GM12878 (cell line): ENCODE results near the gene RBBP8NL.

ENCODE experiments used
- ASH2L ChIP-seq: fragments of 300-600, 200-600 bp; sonication (generic); IDR thresholded peaks from 2 replicates; pipeline ENCODE4 v1.6.1; 2017; ENCODE audit warnings: low read depth, mild to moderate bottlenecking, borderline replicate concordance
- CBFB ChIP-seq: IDR thresholded peaks from 2 replicates; pipeline ENCODE4 v1.6.1; 2016; ENCODE audit warnings: antibody characterized with exemption, low read depth
- EED ChIP-seq: sonication (generic); IDR thresholded peaks from 2 replicates; pipeline ENCODE4 v1.6.1; 2016; ENCODE audit warnings: antibody characterized with exemption, low read depth
- ETV6 ChIP-seq, 2 experiments: fragments of 450-650 bp in 1 of 2; IDR thresholded peaks in 1 of 2; conservative IDR thresholded peaks in 1 of 2; 2 replicates each; pipeline ENCODE4 v1.6.1; 2014; ENCODE audit warnings: antibody characterized with exemption in 1 of 2, borderline replicate concordance in 1 of 2, low read depth in 1 of 2, mild to moderate bottlenecking in 1 of 2, moderate library complexity in 1 of 2
- FOXK2 ChIP-seq: fragments of 450-650 bp; IDR thresholded peaks from 2 replicates; pipeline ENCODE4 v1.6.1; 2017; ENCODE audit warnings: mild to moderate bottlenecking, moderate library complexity
- JUND ChIP-seq: IDR thresholded peaks from 2 replicates; pipeline ENCODE4 v1.6.1; 2012; ENCODE audit warnings: low read depth, mild to moderate bottlenecking, low read length, improper control_type of control experiment, moderate library complexity
- MXI1 ChIP-seq: fragments of 150-350 bp; IDR thresholded peaks from 2 replicates; pipeline ENCODE4 v1.6.1; 2011; ENCODE audit warnings: low read depth, mild to moderate bottlenecking, inconsistent platforms, low read length, improper control_type of control experiment
- ZZZ3 ChIP-seq: IDR thresholded peaks from 2 replicates; pipeline ENCODE4 v1.6.1; 2011; ENCODE audit warnings: low read depth; ENCODE audit not compliant: control insufficient read depth, insufficient read length
- TF ChIP-seq, protein P1 (sequence below), 3 experiments: IDR thresholded peaks in 2 of 3; conservative IDR thresholded peaks in 1 of 3; 2 replicates each; pipeline ENCODE4 v1.5.1; 2011; ENCODE audit warnings: low read depth in 3 of 3, low read length in 3 of 3, mild to moderate bottlenecking in 3 of 3, control low read depth in 2 of 3, moderate library complexity in 2 of 3, inconsistent platforms in 1 of 3, mixed read lengths in 1 of 3; ENCODE audit not compliant: control insufficient read depth in 2 of 3, insufficient read depth in 1 of 3; ENCODE audit errors: extremely low read depth in 1 of 3
- TF ChIP-seq, protein P2 (sequence below): IDR thresholded peaks from 2 replicates; pipeline ENCODE4 v1.6.1; 2011; ENCODE audit warnings: borderline replicate concordance, low read depth, mild to moderate bottlenecking, moderate library complexity, low read length; ENCODE audit not compliant: insufficient read depth, poor library complexity, severe bottlenecking
- TF ChIP-seq, protein P3 (sequence below): IDR thresholded peaks from 2 replicates; pipeline ENCODE4 v1.6.1; 2012; ENCODE audit warnings: low read depth, low read length, improper control_type of control experiment

DNA sequence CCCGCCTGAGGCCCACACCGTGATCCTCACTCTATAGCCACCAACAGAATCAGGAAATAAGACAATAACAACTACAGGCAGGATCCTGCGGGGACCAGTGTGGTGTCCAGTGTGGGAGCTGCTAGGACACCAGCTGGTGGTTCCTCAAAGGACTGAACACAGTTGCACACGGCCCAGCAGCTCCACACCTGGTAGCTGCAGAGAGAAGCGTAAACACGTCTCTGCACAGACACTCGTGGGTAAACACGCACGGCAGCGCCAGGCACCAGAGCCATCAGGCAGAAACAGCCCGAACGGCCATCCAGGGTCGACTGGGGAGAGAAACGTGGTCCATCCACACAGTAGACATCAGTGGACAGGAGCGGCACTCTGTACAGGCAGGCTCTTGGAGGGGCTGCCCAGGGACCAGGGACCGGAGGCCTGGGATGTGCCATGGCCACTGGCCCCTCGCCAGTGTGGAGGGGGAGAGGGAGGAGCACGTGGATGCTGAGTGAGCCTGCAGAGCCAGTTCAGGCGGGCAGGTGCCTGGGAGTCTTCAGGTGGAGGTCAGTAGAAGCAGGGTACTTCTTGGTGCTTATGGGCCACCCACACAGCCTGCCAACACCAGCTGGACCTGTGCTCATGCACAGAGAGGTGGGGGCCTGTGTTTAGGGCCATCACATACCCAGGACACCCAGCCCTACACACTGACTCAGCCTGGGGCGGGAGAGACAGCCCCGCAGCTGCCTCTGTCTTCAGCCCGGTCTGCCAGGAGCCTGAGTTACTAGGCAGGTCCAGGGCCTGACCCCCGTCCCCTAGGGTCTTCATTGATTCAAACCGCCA is 52.8 kb downstream of the RBBP8NL start:
- TF ChIP-seq, protein P1, sequence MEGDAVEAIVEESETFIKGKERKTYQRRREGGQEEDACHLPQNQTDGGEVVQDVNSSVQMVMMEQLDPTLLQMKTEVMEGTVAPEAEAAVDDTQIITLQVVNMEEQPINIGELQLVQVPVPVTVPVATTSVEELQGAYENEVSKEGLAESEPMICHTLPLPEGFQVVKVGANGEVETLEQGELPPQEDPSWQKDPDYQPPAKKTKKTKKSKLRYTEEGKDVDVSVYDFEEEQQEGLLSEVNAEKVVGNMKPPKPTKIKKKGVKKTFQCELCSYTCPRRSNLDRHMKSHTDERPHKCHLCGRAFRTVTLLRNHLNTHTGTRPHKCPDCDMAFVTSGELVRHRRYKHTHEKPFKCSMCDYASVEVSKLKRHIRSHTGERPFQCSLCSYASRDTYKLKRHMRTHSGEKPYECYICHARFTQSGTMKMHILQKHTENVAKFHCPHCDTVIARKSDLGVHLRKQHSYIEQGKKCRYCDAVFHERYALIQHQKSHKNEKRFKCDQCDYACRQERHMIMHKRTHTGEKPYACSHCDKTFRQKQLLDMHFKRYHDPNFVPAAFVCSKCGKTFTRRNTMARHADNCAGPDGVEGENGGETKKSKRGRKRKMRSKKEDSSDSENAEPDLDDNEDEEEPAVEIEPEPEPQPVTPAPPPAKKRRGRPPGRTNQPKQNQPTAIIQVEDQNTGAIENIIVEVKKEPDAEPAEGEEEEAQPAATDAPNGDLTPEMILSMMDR (IDR thresholded peaks at IDR 0.05 in 2 of 3, conservative IDR thresholded peaks at IDR 0.05 in 1 of 3; ENCODE audit: control insufficient read depth in 2 of 3, extremely low read depth in 1 of 3, insufficient read depth in 1 of 3, low read depth in 3 of 3, low read length in 3 of 3) = no peak
- TF ChIP-seq EED = no peak
- no peak for TF ChIP-seq MXI1
- no peak for TF ChIP-seq ZZZ3
- TF ChIP-seq ETV6 (conservative IDR thresholded peaks at IDR 0.05 in 1 of 2, IDR thresholded peaks at IDR 0.05 in 1 of 2; ENCODE audit: borderline replicate concordance in 1 of 2, low read depth in 1 of 2) = no peak
- no peak for TF ChIP-seq JUND
- TF ChIP-seq FOXK2 = no peak
- TF ChIP-seq, protein P2, sequence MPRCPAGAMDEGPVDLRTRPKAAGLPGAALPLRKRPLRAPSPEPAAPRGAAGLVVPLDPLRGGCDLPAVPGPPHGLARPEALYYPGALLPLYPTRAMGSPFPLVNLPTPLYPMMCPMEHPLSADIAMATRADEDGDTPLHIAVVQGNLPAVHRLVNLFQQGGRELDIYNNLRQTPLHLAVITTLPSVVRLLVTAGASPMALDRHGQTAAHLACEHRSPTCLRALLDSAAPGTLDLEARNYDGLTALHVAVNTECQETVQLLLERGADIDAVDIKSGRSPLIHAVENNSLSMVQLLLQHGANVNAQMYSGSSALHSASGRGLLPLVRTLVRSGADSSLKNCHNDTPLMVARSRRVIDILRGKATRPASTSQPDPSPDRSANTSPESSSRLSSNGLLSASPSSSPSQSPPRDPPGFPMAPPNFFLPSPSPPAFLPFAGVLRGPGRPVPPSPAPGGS = no peak
- no peak for TF ChIP-seq CBFB
- TF ChIP-seq ASH2L = no peak
- TF ChIP-seq, protein P3, sequence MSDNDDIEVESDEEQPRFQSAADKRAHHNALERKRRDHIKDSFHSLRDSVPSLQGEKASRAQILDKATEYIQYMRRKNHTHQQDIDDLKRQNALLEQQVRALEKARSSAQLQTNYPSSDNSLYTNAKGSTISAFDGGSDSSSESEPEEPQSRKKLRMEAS = no peak
